GM10248 (cell line): ENCODE results near the gene CHI3L2.

Source experiments
- CTCF ChIA-PET: fragments of 300-600 bp; sonication (Branson Sonifier 250); formaldehyde crosslinking; extraction: SDS; loops from one replicate; lab custom pipeline; 2021; ENCODE audit warnings: antibody characterized with exemption; lab: Yijun Ruan, JAX
- POLR2A ChIA-PET: fragments of 350-650 bp; sonication (Branson Sonifier 250); formaldehyde crosslinking; extraction: SDS; loops from one replicate; lab custom pipeline; 2020; ENCODE audit warnings: antibody characterized with exemption; lab: Yijun Ruan, JAX
- DNase-seq: peaks from one replicate; pipeline ENCODE4 v3.0.0; 2012; ENCODE audit errors: extremely low spot score
- TF ChIP-seq, protein P1 (sequence below): IDR thresholded peaks from 2 replicates; pipeline ENCODE4 v1.5.1; 2012; ENCODE audit warnings: mild to moderate bottlenecking, low read depth; ENCODE audit errors: extremely low read depth, missing control alignments, control extremely low read depth

CHI3L2 gene

GRCh38 chr1:111222308-111223125, 5.0 kb upstream of the CHI3L2 start:
- ChIA-PET POLR2A (interaction anchor here (0.8 to 1.9 kb wide), 2 partner anchors 19 to 23 kb away, joined by 4 to 7 read pairs; no protein-coding TSS in a partner anchor), CTCF (interaction anchor here (0.7 to 11.1 kb wide), 31 partner anchors 8 to 545 kb away, joined by 3 to 158 read pairs (median 5); partner anchors contain the start of gene DENND2D)
- DNase-seq: peak; percentile 68

DNA sequence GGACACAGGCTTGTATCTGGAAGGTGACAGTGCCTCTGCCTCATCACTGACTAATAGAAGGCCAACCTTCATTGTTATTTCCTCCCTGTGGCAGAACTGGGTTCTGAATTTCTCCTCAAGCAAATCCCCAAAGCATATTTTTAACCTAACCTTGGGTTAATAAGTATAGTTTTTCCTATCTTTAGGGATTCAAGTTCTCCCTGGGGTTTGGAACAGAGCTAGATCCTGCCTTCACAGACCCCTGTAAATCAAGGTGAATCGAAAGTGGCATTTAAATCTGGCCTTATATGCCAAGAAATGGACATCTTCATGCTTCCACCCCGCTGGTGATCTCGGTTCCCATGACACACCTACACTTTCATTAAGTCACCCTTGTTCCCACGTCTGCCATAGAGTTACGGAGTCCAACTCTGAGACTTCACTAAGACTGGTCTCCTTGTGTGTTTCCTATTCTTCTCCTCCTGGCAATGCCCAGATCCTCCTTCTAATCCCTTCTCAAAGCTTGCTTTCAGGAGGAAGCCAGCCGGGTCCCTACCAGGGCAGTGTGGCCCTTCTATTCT, 4.3 kb upstream of the CHI3L2 start:
- ChIA-PET CTCF (interaction anchor here (0.7 to 11.1 kb wide), 35 partner anchors 9 to 546 kb away, joined by 3 to 158 read pairs (median 5); partner anchors contain the start of gene DENND2D), POLR2A (interaction anchor here (0.8 kb wide), 1 partner anchor 24 kb away, joined by 4 read pairs; no protein-coding TSS in a partner anchor)
- TF ChIP-seq, protein P1, sequence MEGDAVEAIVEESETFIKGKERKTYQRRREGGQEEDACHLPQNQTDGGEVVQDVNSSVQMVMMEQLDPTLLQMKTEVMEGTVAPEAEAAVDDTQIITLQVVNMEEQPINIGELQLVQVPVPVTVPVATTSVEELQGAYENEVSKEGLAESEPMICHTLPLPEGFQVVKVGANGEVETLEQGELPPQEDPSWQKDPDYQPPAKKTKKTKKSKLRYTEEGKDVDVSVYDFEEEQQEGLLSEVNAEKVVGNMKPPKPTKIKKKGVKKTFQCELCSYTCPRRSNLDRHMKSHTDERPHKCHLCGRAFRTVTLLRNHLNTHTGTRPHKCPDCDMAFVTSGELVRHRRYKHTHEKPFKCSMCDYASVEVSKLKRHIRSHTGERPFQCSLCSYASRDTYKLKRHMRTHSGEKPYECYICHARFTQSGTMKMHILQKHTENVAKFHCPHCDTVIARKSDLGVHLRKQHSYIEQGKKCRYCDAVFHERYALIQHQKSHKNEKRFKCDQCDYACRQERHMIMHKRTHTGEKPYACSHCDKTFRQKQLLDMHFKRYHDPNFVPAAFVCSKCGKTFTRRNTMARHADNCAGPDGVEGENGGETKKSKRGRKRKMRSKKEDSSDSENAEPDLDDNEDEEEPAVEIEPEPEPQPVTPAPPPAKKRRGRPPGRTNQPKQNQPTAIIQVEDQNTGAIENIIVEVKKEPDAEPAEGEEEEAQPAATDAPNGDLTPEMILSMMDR: no peak

More at GRCh38 chr1:111222308-111223125, 5.0 kb upstream of the CHI3L2 start:
- TF ChIP-seq, protein P1: peak; percentile 82

DNA sequence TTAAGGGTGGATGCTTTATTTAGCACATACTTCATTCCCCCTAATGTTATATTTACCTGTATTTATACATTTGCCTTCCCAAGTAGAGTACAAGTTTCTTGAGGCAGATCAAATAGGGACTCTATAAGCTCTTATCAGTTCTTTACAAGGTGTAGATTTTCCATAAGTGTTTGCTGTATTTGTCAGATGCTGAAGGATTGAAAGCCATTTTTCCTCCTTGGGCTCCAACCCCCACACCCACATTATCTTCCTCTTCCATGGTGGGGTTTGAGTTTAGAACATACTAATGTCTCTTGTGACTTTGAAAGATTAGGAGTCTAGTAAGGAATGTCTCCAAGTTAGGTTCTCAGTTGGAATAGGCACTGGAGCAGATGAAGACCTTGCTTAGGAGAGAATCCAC, 2.4 kb upstream of the CHI3L2 start:
- POLR2A ChIA-PET: no interaction called here
- TF ChIP-seq, protein P1: no peak
- no peak for DNase-seq
- CTCF ChIA-PET: interaction anchor here (1.0 to 3.4 kb wide), 2 partner anchors 175 to 216 kb away, joined by 3 to 17 read pairs; no protein-coding TSS in a partner anchor

More for the DNA sequence above, 4.3 kb upstream of the CHI3L2 start:
- DNase-seq: no peak

GRCh38 chr1:111225717-111226400, 1.7 kb upstream of the CHI3L2 start:
- no peak for DNase-seq
- POLR2A ChIA-PET: no interaction called here
- CTCF ChIA-PET: interaction anchor here (1.0 to 3.4 kb wide), 6 partner anchors 10 to 529 kb away, joined by 3 to 17 read pairs (median 4); no protein-coding TSS in a partner anchor
- TF ChIP-seq, protein P1: no peak

GRCh38 chr1:111227851-111228747, 586 bp downstream of the CHI3L2 start:
- TF ChIP-seq, protein P1: no peak
- ChIA-PET CTCF (interaction anchor here (1.0 to 3.4 kb wide), 6 partner anchors 13 to 172 kb away, joined by 3 to 17 read pairs (median 6); no protein-coding TSS in a partner anchor), POLR2A (no interaction called here)
- no peak for DNase-seq
